Stimulated activated CD4-positive, alpha-beta T cell treated with anti-CD3 and anti-CD28 coated beads, Interleukin-4, amount 100 ng/mL, for 4 hours (primary cell): ENCODE data around the gene PHAF1.
"Not testable (repeated sequence)": the region's sequence is repeated elsewhere in the genome, so short reads cannot be mapped to it uniquely, and the experiment has no call there.

ENCODE experiments used
- DNase-seq, 2 experiments: peaks; one replicate each; pipeline ENCODE4 v3.0.0-alpha.2; 2020

PHAF1 gene

GRCh38 chr16:67105246-67105645 lies 4.5 kb upstream of the PHAF1 start:
- DNase-seq: no peak

DNA sequence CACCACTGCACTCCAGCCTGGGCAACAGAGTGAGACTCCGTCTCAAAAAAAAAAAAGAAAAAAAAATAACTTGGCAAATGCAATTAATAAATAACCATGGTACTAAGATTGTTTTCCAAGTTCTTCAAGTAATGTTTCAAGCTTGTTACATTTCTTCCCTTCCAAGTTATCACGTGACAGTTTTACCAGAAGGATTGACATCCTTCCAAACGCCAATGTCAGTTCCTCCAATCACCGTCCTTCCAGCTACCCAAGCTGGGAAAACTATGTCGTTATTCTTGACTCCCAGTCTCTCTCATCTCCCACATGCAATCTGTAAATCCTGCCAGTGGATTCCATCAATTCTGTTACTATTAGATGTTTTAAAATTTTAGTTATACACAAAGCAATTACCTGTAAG lies 3.9 kb upstream of the PHAF1 start:
- no peak for DNase-seq

GRCh38 chr16:67108489-67108888 lies 1.3 kb upstream of the PHAF1 start:
- DNase-seq: no peak

- DNase-seq: no peak
These were observed 772 bp upstream of the PHAF1 start for GRCh38 chr16:67108931-67109406.

- no peak for DNase-seq
These were observed 2.3 kb downstream of the PHAF1 start for GRCh38 chr16:67111951-67112444.

DNA sequence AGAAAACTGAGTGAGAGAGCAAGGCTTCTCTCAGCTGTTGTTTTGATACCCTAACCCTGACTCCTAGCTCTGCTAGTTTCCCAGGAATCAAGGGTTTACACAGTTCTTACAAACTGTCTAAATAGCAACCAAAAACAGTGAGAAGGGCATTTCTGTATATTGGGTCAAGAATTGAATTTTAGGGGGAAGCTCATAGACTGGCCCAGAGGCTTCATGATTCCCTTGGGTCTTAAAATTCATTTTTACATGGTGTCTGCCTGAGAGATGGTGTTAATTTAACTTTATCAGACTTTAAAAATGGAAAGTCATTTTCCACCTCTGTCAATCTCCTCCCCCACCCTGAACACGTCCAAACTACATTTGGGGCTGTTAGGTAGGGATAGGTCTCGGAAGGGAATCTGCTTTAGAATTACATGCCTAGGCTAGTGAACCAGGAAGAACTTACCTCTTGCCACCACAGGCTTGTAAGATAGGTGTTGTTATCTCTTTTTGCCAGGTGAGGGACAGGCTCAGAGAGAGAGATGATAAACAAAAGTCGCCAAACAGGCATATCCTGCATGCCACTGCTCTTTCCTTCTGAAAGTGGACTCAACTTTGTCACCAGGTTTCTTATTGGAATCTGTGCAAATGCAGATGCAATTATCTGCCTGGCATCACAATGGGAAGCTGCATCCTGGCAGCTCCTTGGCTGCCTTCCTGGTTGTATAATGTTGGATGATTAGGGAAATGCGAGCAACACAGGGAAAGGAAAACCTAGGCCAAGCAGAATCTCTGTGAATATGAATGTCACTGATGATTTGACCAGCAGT lies 3.1 kb downstream of the PHAF1 start:
- DNase-seq: no peak

- no peak for DNase-seq
These were observed 5.1 kb downstream of the PHAF1 start for GRCh38 chr16:67114793-67115192.

DNA sequence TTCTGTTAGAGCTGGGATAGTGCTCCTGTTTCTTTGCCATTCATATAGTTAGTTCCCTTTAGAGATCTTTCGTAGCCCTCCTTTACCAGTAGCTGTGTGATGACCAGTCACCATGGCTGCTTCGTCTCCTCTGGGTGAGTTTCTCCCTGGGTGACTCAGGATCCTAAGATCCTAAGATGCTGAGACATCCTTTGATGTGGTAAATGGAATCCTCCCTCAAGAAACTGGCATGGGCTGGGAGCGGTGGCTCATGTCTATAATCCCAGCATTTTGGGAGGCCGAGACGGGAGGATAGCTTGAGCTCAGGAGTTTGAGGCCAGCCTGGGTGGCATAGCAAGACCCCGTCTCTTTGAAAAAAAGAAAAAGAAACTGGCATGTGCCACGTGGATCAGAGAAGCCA lies 5.9 kb downstream of the PHAF1 start:
- DNase-seq: no peak

DNA sequence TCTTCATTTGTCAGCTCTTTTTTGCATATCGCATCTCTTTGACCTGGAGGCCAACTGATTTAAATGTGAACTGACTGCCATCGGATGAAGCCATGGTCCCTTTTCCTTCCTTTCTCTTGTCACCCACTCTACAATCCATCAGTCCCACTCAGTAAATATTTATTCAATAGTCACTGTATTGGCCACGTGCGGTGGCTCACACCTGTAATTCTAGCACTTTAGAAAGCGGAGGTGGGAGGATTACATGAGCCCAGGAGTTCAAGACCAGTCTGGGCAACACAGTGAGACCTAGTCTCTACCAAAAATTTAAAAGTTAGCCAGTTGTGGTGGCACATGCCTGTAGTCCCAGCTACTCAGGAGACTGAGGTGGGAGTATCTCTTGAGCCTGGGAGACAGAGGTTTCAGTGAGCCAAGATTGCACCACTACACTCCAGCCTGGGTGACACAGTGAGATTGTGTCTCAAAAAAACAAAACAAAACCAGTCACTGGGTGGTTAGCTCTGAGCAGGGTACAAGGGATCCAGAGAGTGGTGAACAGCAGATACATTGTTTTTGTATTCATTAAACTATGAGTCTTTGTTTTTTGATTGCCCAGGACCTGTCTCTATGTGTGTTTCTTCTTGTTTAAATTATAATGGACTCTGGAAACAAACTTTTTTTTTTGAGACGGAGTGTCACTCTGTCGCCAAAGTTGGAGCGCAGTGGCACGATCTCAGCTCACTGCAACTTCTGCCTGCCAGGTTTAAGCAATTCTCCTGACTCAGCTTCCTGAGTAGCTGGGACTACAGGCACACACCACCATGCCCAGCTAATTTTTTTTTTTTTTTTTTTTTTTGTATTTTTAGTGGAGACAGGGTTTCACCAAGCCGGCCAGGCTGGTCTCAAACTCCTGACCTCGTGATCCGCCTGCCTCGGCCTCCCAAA lies 6.9 kb downstream of the PHAF1 start:
- DNase-seq: no peak

DNA sequence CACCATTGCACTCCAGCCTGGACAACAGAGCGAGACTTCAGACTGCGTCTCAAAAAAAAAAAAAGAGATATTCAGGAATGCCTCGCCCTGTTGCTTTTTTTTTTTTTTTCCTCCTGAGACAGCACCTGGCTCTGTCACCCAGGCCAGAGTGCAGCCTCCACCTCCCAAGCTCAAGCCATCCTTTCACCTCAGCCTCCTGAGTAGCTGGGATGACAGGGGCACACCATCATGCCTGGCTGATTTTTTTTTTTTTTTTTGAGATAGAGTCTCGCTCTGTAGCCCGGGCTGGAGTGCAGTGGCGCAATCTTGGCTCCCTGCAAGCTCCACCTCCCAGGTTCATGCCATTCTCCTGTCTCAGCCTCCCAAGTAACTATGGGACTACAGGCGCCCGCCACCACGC lies 8.0 kb downstream of the PHAF1 start:
- DNase-seq: no peak

DNA sequence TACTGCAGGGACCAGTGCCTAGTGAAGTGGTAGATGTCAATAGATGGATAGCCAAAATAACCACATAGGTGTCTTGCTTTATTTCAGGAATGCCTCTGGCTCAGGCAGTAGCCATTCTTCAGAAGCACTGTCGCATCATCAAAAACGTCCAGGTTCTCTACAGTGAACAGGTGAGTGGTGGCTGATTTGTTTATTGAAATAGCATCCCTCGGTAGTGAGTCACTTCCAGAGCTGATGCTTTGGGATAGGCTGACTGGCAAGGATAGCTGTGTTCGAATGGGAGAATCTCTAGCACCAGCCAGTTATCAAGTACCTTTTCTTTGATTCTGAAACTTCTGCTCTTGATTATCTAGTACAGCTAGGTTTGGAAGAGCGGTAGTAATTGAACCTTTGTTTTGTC lies 10.3 kb downstream of the PHAF1 start:
- DNase-seq: no peak

GRCh38 chr16:67122799-67123198 lies 13.1 kb downstream of the PHAF1 start:
- DNase-seq: not testable (repeated sequence)

- DNase-seq: no peak
These were observed 18.7 kb downstream of the PHAF1 start for GRCh38 chr16:67128417-67128816.

DNA sequence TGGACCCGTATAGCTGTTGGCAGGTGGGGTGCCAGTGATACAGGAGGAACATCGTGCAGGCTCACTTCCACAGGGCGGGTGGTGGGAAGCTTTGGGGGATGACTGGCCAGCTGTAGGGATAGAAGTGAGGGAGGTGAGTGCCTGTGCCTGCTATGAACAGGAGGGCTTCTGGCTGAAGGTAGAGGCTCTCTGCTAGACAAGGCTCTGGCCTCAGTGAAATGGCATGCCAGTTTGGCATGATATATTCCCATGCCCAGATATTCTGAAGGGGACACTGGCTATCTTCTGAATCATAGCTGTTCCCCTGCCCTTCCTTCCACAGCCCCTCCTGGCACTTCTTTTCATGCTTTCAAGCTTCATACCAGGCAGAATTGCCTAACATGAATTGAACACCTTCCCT lies 19.1 kb downstream of the PHAF1 start:
- no peak for DNase-seq

- DNase-seq: no peak
These were observed 19.7 kb downstream of the PHAF1 start for GRCh38 chr16:67129422-67129821.

GRCh38 chr16:67137605-67138004 lies 27.9 kb downstream of the PHAF1 start:
- DNase-seq: no peak

- no peak for DNase-seq
These were observed 31.6 kb downstream of the PHAF1 start for GRCh38 chr16:67141391-67141790.

- DNase-seq: no peak
These were observed 32.6 kb downstream of the PHAF1 start for GRCh38 chr16:67142342-67142741.

DNA sequence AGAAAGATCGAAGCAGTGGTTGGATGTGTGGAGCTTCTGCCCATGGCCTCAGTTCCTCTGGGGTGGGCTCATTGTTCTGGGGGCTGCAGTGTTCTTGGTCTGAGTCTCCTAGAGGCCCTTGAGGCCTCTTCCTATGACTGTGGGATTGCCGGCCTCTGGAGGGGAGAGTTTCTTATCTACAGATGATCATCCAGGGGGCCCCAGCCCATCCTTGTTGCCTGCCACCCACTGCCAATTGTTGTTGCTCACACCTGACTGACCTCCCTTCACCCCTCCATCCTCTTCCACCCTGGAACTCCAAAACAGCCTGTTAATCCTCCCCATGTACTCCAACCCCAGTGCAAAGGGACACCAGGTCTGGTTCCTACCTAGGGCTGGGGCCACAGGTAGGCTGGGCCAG lies 35.2 kb downstream of the PHAF1 start:
- DNase-seq: no peak

DNA sequence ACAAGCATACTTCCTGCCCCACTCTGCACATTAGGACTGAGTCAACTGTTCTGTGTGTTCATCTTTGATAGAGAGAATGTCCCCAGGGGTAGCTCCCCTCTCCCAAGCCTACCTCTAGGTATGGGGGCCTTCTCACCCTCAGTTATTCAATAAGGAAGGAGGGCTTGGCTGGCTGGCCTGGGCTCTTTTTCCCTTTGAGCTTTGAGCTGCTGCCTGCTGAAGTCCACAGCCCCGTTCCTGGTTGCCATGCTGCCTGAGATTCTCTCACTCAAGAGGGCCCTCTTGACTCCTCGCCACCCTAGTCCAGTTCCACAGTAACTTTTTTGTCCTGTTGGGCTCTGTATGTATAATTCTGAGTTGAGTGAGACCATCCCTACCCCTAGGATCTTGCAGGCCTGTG lies 36.0 kb downstream of the PHAF1 start:
- DNase-seq: no peak

DNA sequence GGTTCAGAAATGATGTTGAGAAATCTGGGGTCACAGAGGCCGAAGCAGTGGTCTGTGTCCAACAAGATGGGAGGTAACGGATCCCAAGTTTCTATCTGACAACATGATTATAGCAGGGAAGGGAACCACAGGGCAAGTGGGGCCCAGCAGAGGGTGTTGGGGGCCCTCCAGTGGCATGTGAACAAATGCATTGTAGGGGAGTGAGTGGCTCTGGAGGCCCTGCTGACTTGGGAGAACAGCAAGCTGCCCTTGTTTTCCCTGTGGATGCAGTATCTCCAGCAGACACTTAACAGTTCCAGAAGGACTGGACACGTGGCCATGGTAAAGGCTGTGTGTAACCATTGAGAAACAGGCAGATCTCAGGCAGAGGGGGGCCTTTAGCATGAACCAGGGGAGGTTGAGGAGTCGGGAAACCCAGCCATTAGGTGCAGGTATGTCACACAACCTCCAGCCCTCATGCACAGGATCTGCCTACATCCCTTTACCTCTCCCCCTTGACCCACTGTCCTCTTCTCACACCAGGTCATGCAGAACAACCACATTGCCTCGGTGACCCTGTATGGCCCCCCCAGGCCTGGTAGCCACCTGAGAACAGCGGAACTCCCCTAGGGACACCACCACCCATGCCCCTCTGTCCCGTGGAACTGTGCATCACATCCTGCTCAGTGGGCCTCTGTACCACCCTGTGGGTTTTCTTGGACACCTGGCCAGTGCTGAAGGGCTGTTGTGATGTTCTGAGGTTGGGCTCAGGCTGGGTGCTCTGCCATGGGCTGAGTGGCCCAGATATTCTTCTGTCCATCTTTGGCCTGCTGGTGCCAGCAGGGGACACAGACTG lies 37.0 kb downstream of the PHAF1 start:
- DNase-seq: no peak

DNA sequence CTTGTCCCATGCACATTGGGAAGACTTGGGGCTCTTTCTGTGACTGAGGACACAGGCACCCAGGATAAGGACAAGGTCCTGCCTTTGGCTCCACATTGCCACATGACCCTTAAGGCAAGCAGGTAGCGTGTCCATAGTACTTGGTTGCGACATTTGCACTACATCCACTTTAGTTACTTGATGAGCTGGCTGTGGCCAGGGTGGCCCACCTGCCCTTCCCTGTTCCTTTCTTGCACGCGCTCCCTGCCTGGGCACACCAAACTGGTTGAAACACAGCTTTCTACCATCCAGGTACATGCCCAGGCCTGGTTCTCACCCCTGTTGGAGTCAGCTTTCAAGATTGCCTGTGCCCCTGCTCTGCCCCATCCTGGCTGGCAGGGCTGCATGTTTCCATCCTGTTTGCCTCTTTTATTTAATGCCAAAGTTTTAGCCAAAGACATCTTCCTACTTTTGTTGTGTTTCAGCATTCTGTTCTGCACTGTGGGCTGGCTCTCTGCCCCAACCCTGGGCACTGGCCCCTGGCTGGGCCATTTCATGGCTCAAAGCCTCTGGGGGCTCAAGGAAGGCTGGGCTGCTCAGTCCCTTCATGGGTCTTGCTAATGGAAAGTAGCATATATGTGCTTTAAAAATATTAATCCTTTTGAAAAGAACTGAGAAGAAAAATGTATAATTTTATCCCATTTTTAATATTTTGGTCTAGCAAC lies 37.8 kb downstream of the PHAF1 start:
- DNase-seq: no peak
